ENCODE results near the gene METTL8. TPM values are rescaled to one million over a fixed set of nuclear protein-coding genes. Genes with fewer than 3 reads are reported as not detected.

Gene METTL8
- total RNA-seq, 1 experiment from 2014 or later: 59.1 TPM

- no peak for TF ChIP-seq AFF4 (CRISPR knock-in tag; IDR thresholded peaks at IDR 0.05; ENCODE audit: borderline replicate concordance)
These were observed 91.8 kb downstream of the METTL8 start (continued) for GRCh38 chr2:171342067-171342413.

- H3K4me1 Mint-ChIP-seq: peaks cover 29% of the 10 kb centered on the region
- ATAC-seq (no peak), DNase-seq (ENCODE audit: low spot score) (no peak)
- ChIA-PET CTCF (no interaction called here), POLR2A (no interaction called here)
- no peak overlapping the region for H3K27ac Mint-ChIP-seq
- peaks cover 8% of the 10 kb centered on the region for H3K36me3 Mint-ChIP-seq
- no peaks in the 10 kb centered on the region for H3K27me3 Mint-ChIP-seq (ENCODE audit: low read depth)
- no peak for TF ChIP-seq SMAD3 (CRISPR knock-in tag; IDR thresholded peaks at IDR 0.05; ENCODE audit: borderline replicate concordance)
- H3K9me3 Mint-ChIP-seq: no peaks in the 10 kb centered on the region
- H3K4me3 Mint-ChIP-seq: no peak overlapping the region
These were observed 92.3 kb downstream of the METTL8 start for GRCh38 chr2:171341394-171342066.

- POLR2A ChIA-PET: no interaction called here
- no peak for DNase-seq (ENCODE audit: low spot score)
- no peak overlapping the region for H3K4me3 Mint-ChIP-seq
These were observed 98.8 kb downstream of the METTL8 start for GRCh38 chr2:171334946-171335345.

More at GRCh38 chr2:171334946-171335345, 98.8 kb downstream of the METTL8 start:
- CTCF ChIA-PET: interaction anchor here (2.3 kb wide), 1 partner anchor 81 kb away, joined by 9 read pairs; no protein-coding TSS in a partner anchor
- peaks cover 25% of the 10 kb centered on the region for H3K36me3 Mint-ChIP-seq
- H3K27me3 Mint-ChIP-seq (ENCODE audit: low read depth): no peaks in the 10 kb centered on the region
- TF ChIP-seq CBFB (CRISPR knock-in tag; IDR thresholded peaks at IDR 0.05; ENCODE audit: low read depth) (no peak), NFATC4 (CRISPR knock-in tag; IDR thresholded peaks at IDR 0.05) (no peak), ZNF416 (CRISPR knock-in tag; IDR thresholded peaks at IDR 0.05) (no peak), ZNF423 (CRISPR knock-in tag; IDR thresholded peaks at IDR 0.05) (no peak), RELA (CRISPR knock-in tag; IDR thresholded peaks at IDR 0.05; ENCODE audit: borderline replicate concordance) (no peak), ZNF532 (CRISPR knock-in tag; IDR thresholded peaks at IDR 0.05; ENCODE audit: borderline replicate concordance) (no peak), STAT6 (CRISPR knock-in tag; conservative IDR thresholded peaks at IDR 0.05; ENCODE audit: low read depth) (no peak), AR (CRISPR knock-in tag; IDR thresholded peaks at IDR 0.05) (no peak), ETV6 (CRISPR knock-in tag; IDR thresholded peaks at IDR 0.05) (no peak), NFYB (CRISPR knock-in tag; conservative IDR thresholded peaks at IDR 0.05; ENCODE audit: low read depth) (no peak)
- H3K9me3 Mint-ChIP-seq: no peaks in the 10 kb centered on the region
- ATAC-seq: no peak
- H3K4me1 Mint-ChIP-seq: peaks cover 24% of the 10 kb centered on the region
- H3K27ac Mint-ChIP-seq: no peak overlapping the region

Measured in WTC11 (cell line).